Neuronal stem cell (in vitro differentiated cells): ENCODE results near the gene RELN.

Experiments
- DNase-seq: peaks from one replicate; pipeline ENCODE4 v3.0.0-alpha.2; 2013; ENCODE audit warnings: low spot score
- H2AFZ ChIP-seq: one replicate; pipeline ENCODE4 v1.6.1; 2013; ENCODE audit warnings: mild to moderate bottlenecking, low read length, inconsistent platforms
- H2AK5ac ChIP-seq: 2 replicates; pipeline ENCODE4 v1.6.1; 2013; ENCODE audit warnings: low read depth, mild to moderate bottlenecking, inconsistent platforms, low read length, moderate library complexity, mixed read lengths
- H2BK120ac ChIP-seq: 2 replicates; pipeline ENCODE4 v1.6.1; 2013; ENCODE audit warnings: low read depth, mild to moderate bottlenecking, inconsistent platforms, low read length, moderate library complexity, mixed read lengths
- H2BK12ac ChIP-seq: one replicate; pipeline ENCODE4 v1.6.1; 2013; ENCODE audit warnings: low read length, inconsistent platforms
- H2BK15ac ChIP-seq: 2 replicates; pipeline ENCODE4 v1.6.1; 2013; ENCODE audit warnings: mild to moderate bottlenecking, low read length, inconsistent platforms, mixed read lengths
- H2BK5ac ChIP-seq: one replicate; pipeline ENCODE4 v1.6.1; 2013; ENCODE audit warnings: inconsistent platforms, mild to moderate bottlenecking, low read length, moderate library complexity
- H3K14ac ChIP-seq: one replicate; pipeline ENCODE4 v1.6.1; 2013; ENCODE audit warnings: low read length, inconsistent platforms
- H3K18ac ChIP-seq: 2 replicates; pipeline ENCODE4 v1.6.1; 2013; ENCODE audit warnings: low read length, inconsistent platforms
- H3K23ac ChIP-seq: 2 replicates; pipeline ENCODE4 v1.6.1; 2013; ENCODE audit warnings: low read depth, mild to moderate bottlenecking, mixed read lengths, low read length, inconsistent platforms; ENCODE audit not compliant: poor library complexity
- H3K27ac ChIP-seq: replicated peaks from 3 replicates; pipeline ENCODE4 v1.5.1; 2013; ENCODE audit warnings: low read length, inconsistent platforms
- H3K27me3 ChIP-seq, 3 experiments: 2 replicates each; pipeline ENCODE4 v1.6.1; 2013; ENCODE audit warnings: low read length in 3 of 3, mild to moderate bottlenecking in 2 of 3, inconsistent platforms in 1 of 3, low read depth in 1 of 3, mixed read lengths in 1 of 3, moderate library complexity in 1 of 3; ENCODE audit not compliant: control insufficient read depth in 3 of 3, insufficient read depth in 3 of 3
- H3K36me3 ChIP-seq, 2 donors: replicated peaks in 1 of 2; 2 replicates each; pipeline ENCODE4 v1.6.1; 2013; ENCODE audit warnings: low read length in 2 of 2; ENCODE audit not compliant: control insufficient read depth in 2 of 2, insufficient read depth in 2 of 2
- H3K4ac ChIP-seq: 2 replicates; pipeline ENCODE4 v1.6.1; 2013; ENCODE audit warnings: inconsistent platforms, mild to moderate bottlenecking, low read length, moderate library complexity
- H3K4me1 ChIP-seq, 2 donors: 1 replicate in 1 of 2; 2 replicates in 1 of 2; pipeline ENCODE4 v1.6.1; 2013; ENCODE audit warnings: low read length in 2 of 2, low read depth in 1 of 2; ENCODE audit not compliant: control insufficient read depth in 2 of 2, insufficient read depth in 1 of 2
- H3K4me2 ChIP-seq: one replicate; pipeline ENCODE4 v1.6.1; 2013; ENCODE audit warnings: mild to moderate bottlenecking, low read length, inconsistent platforms; ENCODE audit not compliant: insufficient read depth, poor library complexity, severe bottlenecking
- H3K4me3 ChIP-seq, 2 donors: 2 replicates each; pipeline ENCODE4 v1.5.1; 2013; ENCODE audit warnings: low read length in 2 of 2, mild to moderate bottlenecking in 2 of 2, inconsistent platforms in 1 of 2, moderate library complexity in 1 of 2
- H3K79me1 ChIP-seq: one replicate; pipeline ENCODE4 v1.6.1; 2013; ENCODE audit warnings: low read depth, mild to moderate bottlenecking, inconsistent platforms, low read length, moderate library complexity
- H3K9ac ChIP-seq: one replicate; pipeline ENCODE4 v1.6.1; 2013; ENCODE audit warnings: mild to moderate bottlenecking, low read depth, low read length, inconsistent platforms; ENCODE audit not compliant: poor library complexity
- H3K9me3 ChIP-seq, 2 donors: replicated peaks in 1 of 2; 2 replicates each; pipeline versions ENCODE3 to v1.6.1; 2013; ENCODE audit warnings: low read length in 2 of 2, mild to moderate bottlenecking in 2 of 2, inconsistent platforms in 1 of 2, low read depth in 1 of 2, mixed read lengths in 1 of 2, moderate library complexity in 1 of 2; ENCODE audit not compliant: control insufficient read depth in 2 of 2, insufficient read depth in 1 of 2
- H4K8ac ChIP-seq: one replicate; pipeline ENCODE4 v1.6.1; 2013; ENCODE audit warnings: low read depth, mild to moderate bottlenecking, inconsistent platforms, low read length, moderate library complexity
- H4K91ac ChIP-seq: one replicate; pipeline ENCODE4 v1.6.1; 2013; ENCODE audit warnings: low read length, low read depth, mild to moderate bottlenecking, inconsistent platforms; ENCODE audit not compliant: poor library complexity
- WGBS, 2 donors: extraction: QIAGEN DNeasy Blood & Tissue Kit; methylation state at CpG; one replicate each; pipeline ENCODE4 v1.1.7; 2013; ENCODE audit warnings: missing lambda C conversion rate in 2 of 2, mixed read lengths in 1 of 2; ENCODE audit not compliant: insufficient read length in 2 of 2, insufficient replicate concordance in 1 of 2; ENCODE audit errors: extremely low coverage in 2 of 2; 5-methylcytosine and 5-hydroxymethylcytosine counted together

RELN gene

GRCh38 chr7:103679151-103680132 is 310.0 kb downstream of the RELN start:
- H2BK15ac ChIP-seq: no peak overlapping the region
- H2BK12ac ChIP-seq: no peak overlapping the region
- H3K4me1 ChIP-seq: no peaks in the 10 kb centered on the region
- H3K4ac ChIP-seq: no peak overlapping the region
- no peak overlapping the region for H2BK5ac ChIP-seq
- H3K9me3 ChIP-seq: no peaks in the 10 kb centered on the region
- no peak for DNase-seq
- H3K4me3 ChIP-seq: no peak overlapping the region
- H2AFZ ChIP-seq: no peak overlapping the region
- no peak overlapping the region for H3K14ac ChIP-seq
- H3K79me1 ChIP-seq: no peaks in the 10 kb centered on the region
- H3K23ac ChIP-seq: no peak overlapping the region
- no peak overlapping the region for H3K27ac ChIP-seq
- H3K4me2 ChIP-seq: no peak overlapping the region
- H3K9ac ChIP-seq: no peak overlapping the region
- no peak overlapping the region for H2BK120ac ChIP-seq
- H4K8ac ChIP-seq: no peak overlapping the region
- no peak overlapping the region for H4K91ac ChIP-seq
- H3K27me3 ChIP-seq: no peaks in the 10 kb centered on the region
- no CpG with 5 or more reads among the region's 4 CpGs for WGBS, 2 donors
- no peak overlapping the region for H2AK5ac ChIP-seq
- no peak overlapping the region for H3K18ac ChIP-seq
- no peaks in the 10 kb centered on the region for H3K36me3 ChIP-seq

- Histone ChIP-seq H3K9ac (no peak overlapping the region), H3K4ac (no peak overlapping the region), H2BK120ac (no peak overlapping the region), H3K79me1 (no peaks in the 10 kb centered on the region), H3K18ac (no peak overlapping the region), H2BK15ac (no peak overlapping the region), H3K14ac (no peak overlapping the region), H3K9me3 (no peaks in the 10 kb centered on the region), H4K91ac (no peak overlapping the region), H3K23ac (no peak overlapping the region), H4K8ac (no peak overlapping the region), H2BK5ac (no peak overlapping the region), H3K4me3 (no peak overlapping the region), H2AK5ac (no peak overlapping the region), H2BK12ac (no peak overlapping the region), H3K4me2 (no peak overlapping the region), H3K27ac (no peak overlapping the region), H2AFZ (no peak overlapping the region), H3K4me1 (no peaks in the 10 kb centered on the region), H3K27me3 (no peaks in the 10 kb centered on the region), H3K36me3 (no peaks in the 10 kb centered on the region)
- no CpG with 5 or more reads among the region's 2 CpGs for WGBS, 2 donors
- DNase-seq: no peak
Observed at GRCh38 chr7:103668279-103668941, 321.0 kb downstream of the RELN start.

GRCh38 chr7:103666326-103666725 is 323.1 kb downstream of the RELN start:
- Histone ChIP-seq H3K36me3 (no peaks in the 10 kb centered on the region), H3K27me3 (no peaks in the 10 kb centered on the region), H3K4me1 (no peaks in the 10 kb centered on the region), H4K91ac (no peak overlapping the region), H2AFZ (no peak overlapping the region), H2BK15ac (no peak overlapping the region), H2BK5ac (no peak overlapping the region), H3K9me3 (no peaks in the 10 kb centered on the region), H4K8ac (no peak overlapping the region), H3K23ac (no peak overlapping the region), H3K79me1 (no peaks in the 10 kb centered on the region), H3K4me3 (no peak overlapping the region), H3K18ac (no peak overlapping the region), H3K27ac (no peak overlapping the region), H3K4me2 (no peak overlapping the region), H2BK120ac (no peak overlapping the region), H3K9ac (no peak overlapping the region), H3K14ac (no peak overlapping the region), H3K4ac (no peak overlapping the region), H2BK12ac (no peak overlapping the region), H2AK5ac (no peak overlapping the region)
- no CpG with 5 or more reads among the region's 1 CpG for WGBS, 2 donors
- DNase-seq: no peak

GRCh38 chr7:103664577-103664976 is 324.9 kb downstream of the RELN start:
- H3K36me3 ChIP-seq: no peaks in the 10 kb centered on the region
- no peak overlapping the region for H3K23ac ChIP-seq
- H2AFZ ChIP-seq: no peak overlapping the region
- no peak overlapping the region for H3K4me3 ChIP-seq
- H2AK5ac ChIP-seq: no peak overlapping the region
- H3K14ac ChIP-seq: no peak overlapping the region
- no peak overlapping the region for H3K18ac ChIP-seq
- H3K9ac ChIP-seq: no peak overlapping the region
- no peak overlapping the region for H3K4me2 ChIP-seq
- H4K91ac ChIP-seq: no peak overlapping the region
- H2BK5ac ChIP-seq: no peak overlapping the region
- no peaks in the 10 kb centered on the region for H3K79me1 ChIP-seq
- H2BK15ac ChIP-seq: no peak overlapping the region
- no peak overlapping the region for H4K8ac ChIP-seq
- H2BK120ac ChIP-seq: no peak overlapping the region
- no peak for DNase-seq
- no peaks in the 10 kb centered on the region for H3K27me3 ChIP-seq
- no peaks in the 10 kb centered on the region for H3K9me3 ChIP-seq
- no peak overlapping the region for H3K4ac ChIP-seq
- no peak overlapping the region for H3K27ac ChIP-seq
- no peak overlapping the region for H2BK12ac ChIP-seq
- no CpG with 5 or more reads among the region's 1 CpG for WGBS, 2 donors
- H3K4me1 ChIP-seq: peaks cover 0 to 3% of the 10 kb centered on the region in 2 donors
